HCT116 (cell line): ENCODE data around the gene GRB2. TPM values are rescaled to one million over a fixed set of nuclear protein-coding genes. Genes with fewer than 3 reads are reported as not detected.

ENCODE experiments used
- ATAC-seq: fragments of 200-7000 bp; cut with Tn5 transposase; 2 replicates; pipeline ENCODE4 v1.9.1; 2020; ENCODE audit warnings: mild to moderate bottlenecking, moderate library complexity
- Bru-seq: library from RNA; stranded (reverse); fragments of 400-500 nt; gene quantifications from one replicate; lab custom pipeline; 2021; lab: Mats Ljungman, UMichigan
- BruChase-seq, 2 experiments: library from RNA; stranded (reverse); fragments of 400-500 nt; gene quantifications; one replicate each; lab custom pipeline; 2021; lab: Mats Ljungman, UMichigan
- BruUV-seq: library from RNA; stranded (reverse); fragments of 400-500 nt; replicated peaks from 2 replicates; lab custom pipeline; 2021; lab: Mats Ljungman, UMichigan
- CTCF ChIA-PET: fragments of 300-600 bp; sonication (Branson Sonifier 250); formaldehyde crosslinking; loops from one replicate; lab custom pipeline; 2021; ENCODE audit warnings: antibody characterized with exemption; lab: Charles Lee
- POLR2A ChIA-PET: fragments of 300-600, 350-600 bp; sonication (Branson Sonifier 250); formaldehyde crosslinking; loops from one replicate; lab custom pipeline; 2021; ENCODE audit warnings: antibody characterized with exemption; lab: Charles Lee
- RAD21 ChIA-PET, 2 experiments: fragments of 300-600 bp; sonication (Branson Sonifier 250); formaldehyde crosslinking; loops; one replicate each; lab custom pipeline; 2023; ENCODE audit warnings: low total read pairs in 2 of 2; ENCODE audit not compliant: uncharacterized antibody in 2 of 2, unreplicated experiment in 2 of 2, low non-redundant PET in 1 of 2; lab: Charles Lee
- DNase-seq: peaks from one replicate; pipeline ENCODE4 v3.0.0-alpha.2; 2010; ENCODE audit warnings: low read depth, low spot score
- H2AFZ ChIP-seq: fragments of 200-600 bp; shearing (Covaris generic), sonication (generic); 2 replicates; pipeline ENCODE4 v1.6.1; 2017; ENCODE audit warnings: low read depth, mixed run types, mixed read lengths, antibody characterized with exemption, low read length; ENCODE audit not compliant: poor library complexity, severe bottlenecking
- H3K27ac ChIP-seq: 2 replicates; pipeline ENCODE4 v1.5.1; 2012; ENCODE audit warnings: low read depth, low read length
- H3K27me3 ChIP-seq: fragments of 200-600 bp; sonication (generic); 2 replicates; pipeline ENCODE4 v1.6.1; 2016; ENCODE audit warnings: mixed run types, low read length, mixed read lengths; ENCODE audit not compliant: insufficient read depth
- H3K36me3 ChIP-seq, 2 experiments: fragments of 200-500 bp in 1 of 2; fragments of 200-600 bp in 1 of 2; sonication (Bioruptor generic) in 1 of 2; sonication (generic) in 1 of 2; 2 replicates each; pipeline versions ENCODE4 v1.5.1 to v1.6.1; 2014 to 2016; ENCODE audit warnings: low read length in 2 of 2, inconsistent platforms in 1 of 2, mixed read lengths in 1 of 2, mixed run types in 1 of 2; ENCODE audit not compliant: insufficient read depth in 2 of 2, control insufficient read depth in 1 of 2
- H3K4me1 ChIP-seq, 2 experiments: fragments of 200-600 bp in 1 of 2; sonication (generic) in 1 of 2; 2 replicates each; pipeline versions ENCODE4 v1.5.1 to v1.6.1; 2012 to 2017; ENCODE audit warnings: low read length in 2 of 2, inconsistent platforms in 1 of 2, mild to moderate bottlenecking in 1 of 2, mixed read lengths in 1 of 2, mixed run types in 1 of 2, moderate library complexity in 1 of 2; ENCODE audit not compliant: insufficient read depth in 2 of 2, control insufficient read depth in 1 of 2
- H3K4me2 ChIP-seq: fragments of 200-600 bp; sonication (generic); 2 replicates; pipeline ENCODE4 v1.6.1; 2017; ENCODE audit warnings: mixed run types, low read length, mixed read lengths
- H3K4me3 ChIP-seq, 2 experiments: fragments of 200-600 bp in 1 of 2; sonication (generic) in 1 of 2; replicated peaks in 1 of 2; 2 replicates each; pipeline ENCODE4 v1.5.1; 2011 to 2016; ENCODE audit warnings: low read length in 2 of 2, control low read depth in 1 of 2, low read depth in 1 of 2, mild to moderate bottlenecking in 1 of 2, mixed read lengths in 1 of 2, mixed run types in 1 of 2
- H3K79me2 ChIP-seq: fragments of 200-600 bp; sonication (generic); 2 replicates; pipeline ENCODE4 v1.6.1; 2017; ENCODE audit warnings: mild to moderate bottlenecking, mixed run types, low read length, moderate library complexity, mixed read lengths; ENCODE audit not compliant: insufficient read depth
- H3K9ac ChIP-seq: fragments of 200-600 bp; sonication (generic); 2 replicates; pipeline ENCODE4 v1.6.1; 2016; ENCODE audit warnings: low read length, mixed read lengths
- H3K9me2 ChIP-seq: fragments of 200-600 bp; sonication (generic), shearing (Covaris generic); 2 replicates; pipeline ENCODE4 v1.6.1; 2017; ENCODE audit warnings: mixed run types, mild to moderate bottlenecking, moderate library complexity; ENCODE audit not compliant: insufficient read depth
- H3K9me3 ChIP-seq, 2 experiments: fragments of 200-500 bp in 1 of 2; fragments of 200-600 bp in 1 of 2; sonication (Bioruptor generic) in 1 of 2; sonication (generic) in 1 of 2; 2 replicates each; pipeline ENCODE4 v1.6.1; 2014 to 2017; ENCODE audit warnings: low read length in 2 of 2, mixed read lengths in 2 of 2, inconsistent platforms in 1 of 2, low read depth in 1 of 2, mild to moderate bottlenecking in 1 of 2, mixed run types in 1 of 2, moderate library complexity in 1 of 2; ENCODE audit not compliant: control insufficient read depth in 1 of 2, insufficient read depth in 1 of 2
- H4K20me1 ChIP-seq: fragments of 200-600 bp; sonication (generic), shearing (Covaris generic); 2 replicates; pipeline ENCODE4 v1.6.1; 2017; ENCODE audit warnings: mixed run types, mild to moderate bottlenecking, moderate library complexity; ENCODE audit not compliant: insufficient read depth
- CEBPB ChIP-seq: IDR thresholded peaks from 2 replicates; pipeline ENCODE4 v1.6.1; 2012; ENCODE audit warnings: low read depth
- EGR1 ChIP-seq: IDR thresholded peaks from 2 replicates; pipeline ENCODE4 v1.6.1; 2012; ENCODE audit warnings: low read depth
- ELF1 ChIP-seq: IDR thresholded peaks from 2 replicates; pipeline ENCODE4 v1.6.1; 2012; ENCODE audit warnings: low read depth, borderline replicate concordance
- EZH2 ChIP-seq: fragments of 200-600 bp; sonication (generic); IDR thresholded peaks from 2 replicates; pipeline ENCODE4 v1.6.1; 2017; ENCODE audit warnings: antibody characterized with exemption, mixed run types
- EZH2phosphoT487 ChIP-seq: fragments of 200-600 bp; IDR thresholded peaks from 2 replicates; pipeline ENCODE4 v1.6.1; 2018; ENCODE audit warnings: antibody characterized with exemption, borderline replicate concordance
- FOSL1 ChIP-seq: IDR thresholded peaks from 2 replicates; pipeline ENCODE4 v1.6.1; 2012; ENCODE audit warnings: low read depth
- JUND ChIP-seq: IDR thresholded peaks from 2 replicates; pipeline ENCODE4 v1.6.1; 2012
- MAX ChIP-seq: IDR thresholded peaks from 2 replicates; pipeline ENCODE4 v1.6.1; 2012
- POLR2A ChIP-seq: IDR thresholded peaks from 2 replicates; pipeline ENCODE4 v1.7.0; 2011; ENCODE audit warnings: borderline replicate concordance; ENCODE audit not compliant: insufficient read depth, insufficient read length; ENCODE audit errors: extremely low read depth
- POLR2AphosphoS5 ChIP-seq: IDR thresholded peaks from 2 replicates; pipeline ENCODE4 v1.6.1; 2011; ENCODE audit warnings: mild to moderate bottlenecking, low read depth, low read length, moderate library complexity
- RAD21 ChIP-seq: IDR thresholded peaks from 2 replicates; pipeline ENCODE4 v1.6.1; 2012; ENCODE audit warnings: low read depth, mild to moderate bottlenecking
- SP1 ChIP-seq: IDR thresholded peaks from 2 replicates; pipeline ENCODE4 v1.6.1; 2012; ENCODE audit warnings: low read depth
- SRF ChIP-seq: IDR thresholded peaks from 2 replicates; pipeline ENCODE4 v1.6.1; 2012; ENCODE audit warnings: low read depth
- TCF7L2 ChIP-seq: IDR thresholded peaks from 2 replicates; pipeline ENCODE4 v1.7.0; 2011; ENCODE audit warnings: borderline replicate concordance, inconsistent platforms; ENCODE audit not compliant: insufficient read depth, insufficient read length; ENCODE audit errors: extremely low read depth
- YY1 ChIP-seq: IDR thresholded peaks from 2 replicates; pipeline ENCODE4 v1.6.1; 2011; ENCODE audit warnings: low read length, low read depth, moderate library complexity, mild to moderate bottlenecking; ENCODE audit not compliant: insufficient replicate concordance; ENCODE audit errors: extremely low read depth
- ZFX ChIP-seq: fragments of 450-650 bp; IDR thresholded peaks from 2 replicates; pipeline ENCODE4 v1.6.1; 2017
- ZNF274 ChIP-seq: fragments of 200-500 bp; sonication (Bioruptor generic); IDR thresholded peaks from 2 replicates; pipeline ENCODE4 v1.6.1; 2014; ENCODE audit warnings: mild to moderate bottlenecking, low read depth, low read length, inconsistent platforms
- intact Hi-C: fragments of 100-400 bp; cut with micrococcal nuclease; formaldehyde crosslinking; loops from 2 replicates; pipeline ENCODE4 v1.10.0; 2022
- long read RNA-seq: library from polyadenylated mRNA; unstranded; transcript quantifications from one replicate; pipeline ENCODE4 v2.0.0, GENCODE V29; 2021; ENCODE audit not compliant: unreplicated experiment
- polyA plus RNA-seq: library from polyadenylated mRNA; unstranded; fragments of >200 nt; gene quantifications from 2 replicates; pipeline ENCODE4 v1.2.1, GENCODE V29; 2012; ENCODE audit warnings: missing spikeins
- total RNA-seq: library from RNA; stranded (reverse); gene quantifications from one replicate; pipeline ENCODE4 v1.2.1, GENCODE V29; 2021; ENCODE audit not compliant: unreplicated experiment
- TF ChIP-seq, protein P1 (sequence below): IDR thresholded peaks from 2 replicates; pipeline ENCODE4 v1.6.1; 2012; ENCODE audit warnings: low read depth
- TF ChIP-seq, protein P2 (sequence below), 3 experiments: fragments of 200-600 bp in 1 of 3; sonication (generic) in 1 of 3; IDR thresholded peaks in 2 of 3; conservative IDR thresholded peaks in 1 of 3; 2 replicates each; pipeline ENCODE4 v1.5.1; 2012 to 2017; ENCODE audit warnings: low read depth in 2 of 3, low read length in 2 of 3, antibody characterized with exemption in 1 of 3, borderline replicate concordance in 1 of 3, control low read depth in 1 of 3, mild to moderate bottlenecking in 1 of 3, mixed read lengths in 1 of 3, mixed run types in 1 of 3, moderate library complexity in 1 of 3; ENCODE audit not compliant: insufficient read depth in 1 of 3

Gene GRB2
- total RNA-seq (146 TPM), Bru-seq, nascent RNA (percentile 85 among the genes with signal in this experiment), BruChase-seq, experiment 1, labeled RNA remaining after a 6-hour chase (percentile 92 among the genes with signal in this experiment), BruChase-seq, experiment 2, labeled RNA remaining after a 2-hour chase (percentile 88 among the genes with signal in this experiment)
- polyA plus RNA-seq: 64.2 and 76.7 TPM in 2 replicates
- long read RNA-seq, transcript GRB2-205 (5 exons, 3,182 nt): minor isoform, 7 of 338 reads
- long read RNA-seq, transcript GRB2-202 (6 exons, 3,248 nt): major isoform, 202 of 338 reads
- long read RNA-seq, partial matches to known transcripts: 25 of 338 reads
- long read RNA-seq, other reads (novel, unspliced or antisense): 103 of 338 reads

GRCh38 chr17:75405365-75406221 is at the start of gene GRB2:
Gene GRB2, minus strand, starts transcription at chr17:75405678. Its CDS starts 12,050 bp downstream, at chr17:75393628.
- ChIA-PET CTCF (interaction anchor here (0.6 to 2.1 kb wide), 16 partner anchors 9 to 355 kb away, joined by 3 to 13 read pairs (median 5); partner anchors contain the start of genes GGA3, MIF4GD, MRPS7 and SLC25A19), POLR2A (interaction anchor here (0.7 to 1.7 kb wide), 8 partner anchors 9 to 200 kb away, joined by 3 to 19 read pairs (median 10); partner anchors contain the start of genes GGA3, MIF4GD, MRPS7 and NUP85), RAD21 (interaction anchor here in 1 of 2 experiments (0.6 to 1.1 kb wide), 4 partner anchors 12 to 143 kb away, joined by 3 to 7 read pairs (median 4); partner anchors contain the start of gene SLC25A19)
- Histone ChIP-seq H3K79me2 (peaks cover 49% of the 10 kb centered on the region), H3K4me1 (peaks cover 5 to 19% of the 10 kb centered on the region in 2 experiments), H3K9me3 (no peaks in the 10 kb centered on the region), H3K27me3 (no peaks in the 10 kb centered on the region), H3K4me3 (peak within 1 kb of the TSS; percentile 97), H3K9ac (peak within 1 kb of the TSS; percentile 96), H3K4me2 (peak within 1 kb of the TSS; percentile 78), H2AFZ (peak within 1 kb of the TSS; percentile 95), H3K36me3 (no peaks in the 10 kb centered on the region; a peak in 1 of 4 replicates), H4K20me1 (peaks cover 8% of the 10 kb centered on the region), H3K9me2 (no peaks in the 10 kb centered on the region), H3K27ac (peak within 1 kb of the TSS; percentile 87)
- BruUV-seq: no TSS peak
- DNase-seq (peak; percentile 94), ATAC-seq (peak; percentile 92)
- intact Hi-C loops: loop anchor here (2.0 kb wide), 2 partner anchors 135 to 165 kb away; partner anchors contain the start of gene MIF4GD
- TF ChIP-seq POLR2A (peak; percentile 68), YY1 (peak; percentile 7), EGR1 (peak; percentile 86), FOSL1 (no peak), SRF (no peak), CEBPB (no peak), JUND (no peak), ZNF274 (no peak), ELF1 (no peak; the same call in 1 of the 2 replicates), EZH2phosphoT487 (no peak), POLR2AphosphoS5 (peak; percentile 98), ZFX (peak; percentile 56; the same call in 1 of the 2 replicates), MAX (peak; percentile 38; the same call in 1 of the 2 replicates), EZH2 (no peak), SP1 (peak; percentile 82), RAD21 (no peak), TCF7L2 (no peak)
- TF ChIP-seq, protein P1, sequence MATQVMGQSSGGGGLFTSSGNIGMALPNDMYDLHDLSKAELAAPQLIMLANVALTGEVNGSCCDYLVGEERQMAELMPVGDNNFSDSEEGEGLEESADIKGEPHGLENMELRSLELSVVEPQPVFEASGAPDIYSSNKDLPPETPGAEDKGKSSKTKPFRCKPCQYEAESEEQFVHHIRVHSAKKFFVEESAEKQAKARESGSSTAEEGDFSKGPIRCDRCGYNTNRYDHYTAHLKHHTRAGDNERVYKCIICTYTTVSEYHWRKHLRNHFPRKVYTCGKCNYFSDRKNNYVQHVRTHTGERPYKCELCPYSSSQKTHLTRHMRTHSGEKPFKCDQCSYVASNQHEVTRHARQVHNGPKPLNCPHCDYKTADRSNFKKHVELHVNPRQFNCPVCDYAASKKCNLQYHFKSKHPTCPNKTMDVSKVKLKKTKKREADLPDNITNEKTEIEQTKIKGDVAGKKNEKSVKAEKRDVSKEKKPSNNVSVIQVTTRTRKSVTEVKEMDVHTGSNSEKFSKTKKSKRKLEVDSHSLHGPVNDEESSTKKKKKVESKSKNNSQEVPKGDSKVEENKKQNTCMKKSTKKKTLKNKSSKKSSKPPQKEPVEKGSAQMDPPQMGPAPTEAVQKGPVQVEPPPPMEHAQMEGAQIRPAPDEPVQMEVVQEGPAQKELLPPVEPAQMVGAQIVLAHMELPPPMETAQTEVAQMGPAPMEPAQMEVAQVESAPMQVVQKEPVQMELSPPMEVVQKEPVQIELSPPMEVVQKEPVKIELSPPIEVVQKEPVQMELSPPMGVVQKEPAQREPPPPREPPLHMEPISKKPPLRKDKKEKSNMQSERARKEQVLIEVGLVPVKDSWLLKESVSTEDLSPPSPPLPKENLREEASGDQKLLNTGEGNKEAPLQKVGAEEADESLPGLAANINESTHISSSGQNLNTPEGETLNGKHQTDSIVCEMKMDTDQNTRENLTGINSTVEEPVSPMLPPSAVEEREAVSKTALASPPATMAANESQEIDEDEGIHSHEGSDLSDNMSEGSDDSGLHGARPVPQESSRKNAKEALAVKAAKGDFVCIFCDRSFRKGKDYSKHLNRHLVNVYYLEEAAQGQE: no peak
- TF ChIP-seq, protein P2, sequence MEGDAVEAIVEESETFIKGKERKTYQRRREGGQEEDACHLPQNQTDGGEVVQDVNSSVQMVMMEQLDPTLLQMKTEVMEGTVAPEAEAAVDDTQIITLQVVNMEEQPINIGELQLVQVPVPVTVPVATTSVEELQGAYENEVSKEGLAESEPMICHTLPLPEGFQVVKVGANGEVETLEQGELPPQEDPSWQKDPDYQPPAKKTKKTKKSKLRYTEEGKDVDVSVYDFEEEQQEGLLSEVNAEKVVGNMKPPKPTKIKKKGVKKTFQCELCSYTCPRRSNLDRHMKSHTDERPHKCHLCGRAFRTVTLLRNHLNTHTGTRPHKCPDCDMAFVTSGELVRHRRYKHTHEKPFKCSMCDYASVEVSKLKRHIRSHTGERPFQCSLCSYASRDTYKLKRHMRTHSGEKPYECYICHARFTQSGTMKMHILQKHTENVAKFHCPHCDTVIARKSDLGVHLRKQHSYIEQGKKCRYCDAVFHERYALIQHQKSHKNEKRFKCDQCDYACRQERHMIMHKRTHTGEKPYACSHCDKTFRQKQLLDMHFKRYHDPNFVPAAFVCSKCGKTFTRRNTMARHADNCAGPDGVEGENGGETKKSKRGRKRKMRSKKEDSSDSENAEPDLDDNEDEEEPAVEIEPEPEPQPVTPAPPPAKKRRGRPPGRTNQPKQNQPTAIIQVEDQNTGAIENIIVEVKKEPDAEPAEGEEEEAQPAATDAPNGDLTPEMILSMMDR (IDR thresholded peaks at IDR 0.05 in 2 of 3, conservative IDR thresholded peaks at IDR 0.05 in 1 of 3; ENCODE audit: borderline replicate concordance in 1 of 3, insufficient read depth in 1 of 3, low read depth in 2 of 3, low read length in 2 of 3): no peak
